ENCODE measurements around the gene PREX1.

DNA sequence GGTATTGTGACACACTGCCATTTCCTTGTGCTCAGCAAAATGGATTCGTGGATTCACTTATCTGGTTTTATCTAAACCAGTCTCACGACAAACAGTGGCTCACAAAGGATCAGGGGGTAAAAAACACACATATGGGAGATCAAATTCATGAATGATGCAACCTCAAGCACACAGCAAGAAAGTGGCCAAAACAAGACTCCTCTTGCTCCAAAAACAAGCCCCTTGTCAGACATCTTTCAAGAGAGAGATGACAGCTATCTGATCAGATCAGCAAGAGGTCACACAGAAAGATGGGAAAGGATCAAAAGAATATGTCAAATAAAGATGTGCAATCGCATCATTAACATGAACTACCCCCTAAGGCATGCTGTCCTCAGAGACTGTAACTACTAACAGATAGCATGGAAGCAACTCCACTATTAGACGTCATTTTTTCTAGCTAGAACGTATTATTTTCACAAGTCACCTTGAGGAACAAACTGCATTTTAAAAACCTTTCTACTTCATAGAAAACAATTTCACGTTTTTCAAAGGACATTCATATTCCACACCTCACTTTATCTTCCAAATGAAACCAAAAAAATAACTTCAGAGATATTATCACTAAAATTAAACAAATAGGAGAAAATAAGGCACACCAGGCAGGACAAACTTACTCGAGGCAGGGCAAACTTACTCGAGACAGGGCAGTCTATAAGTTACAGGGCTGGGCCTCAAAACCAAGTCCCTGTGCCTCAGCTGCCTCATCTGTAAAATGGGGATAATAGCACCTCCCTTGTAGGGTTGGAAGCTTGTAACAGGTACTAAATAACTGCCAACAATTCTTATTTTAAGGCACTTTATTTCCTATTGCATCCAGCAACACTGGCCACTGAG, 122.3 kb downstream of the PREX1 start:
- TF ChIP-seq, protein P1, sequence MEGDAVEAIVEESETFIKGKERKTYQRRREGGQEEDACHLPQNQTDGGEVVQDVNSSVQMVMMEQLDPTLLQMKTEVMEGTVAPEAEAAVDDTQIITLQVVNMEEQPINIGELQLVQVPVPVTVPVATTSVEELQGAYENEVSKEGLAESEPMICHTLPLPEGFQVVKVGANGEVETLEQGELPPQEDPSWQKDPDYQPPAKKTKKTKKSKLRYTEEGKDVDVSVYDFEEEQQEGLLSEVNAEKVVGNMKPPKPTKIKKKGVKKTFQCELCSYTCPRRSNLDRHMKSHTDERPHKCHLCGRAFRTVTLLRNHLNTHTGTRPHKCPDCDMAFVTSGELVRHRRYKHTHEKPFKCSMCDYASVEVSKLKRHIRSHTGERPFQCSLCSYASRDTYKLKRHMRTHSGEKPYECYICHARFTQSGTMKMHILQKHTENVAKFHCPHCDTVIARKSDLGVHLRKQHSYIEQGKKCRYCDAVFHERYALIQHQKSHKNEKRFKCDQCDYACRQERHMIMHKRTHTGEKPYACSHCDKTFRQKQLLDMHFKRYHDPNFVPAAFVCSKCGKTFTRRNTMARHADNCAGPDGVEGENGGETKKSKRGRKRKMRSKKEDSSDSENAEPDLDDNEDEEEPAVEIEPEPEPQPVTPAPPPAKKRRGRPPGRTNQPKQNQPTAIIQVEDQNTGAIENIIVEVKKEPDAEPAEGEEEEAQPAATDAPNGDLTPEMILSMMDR (conservative IDR thresholded peaks at IDR 0.05; ENCODE audit: low read length): no peak
- TF ChIP-seq EZH2phosphoT487 (IDR thresholded peaks at IDR 0.05; ENCODE audit: borderline replicate concordance, low read depth, low read length): no peak

Measured in OCI-LY7 (cell line).